ENCODE results near the gene HSPBAP1. TPM values are rescaled to one million over a fixed set of nuclear protein-coding genes. Genes with fewer than 3 reads are reported as not detected.

The HSPBAP1 gene
- total and polyA plus RNA-seq, 9 of the 15 experiments (the other 6 are each of a cell fraction or from before 2014, with no cell fraction given), result 2.1 to 4.5 (median 3.4) TPM

- TF ChIP-seq, protein P1, sequence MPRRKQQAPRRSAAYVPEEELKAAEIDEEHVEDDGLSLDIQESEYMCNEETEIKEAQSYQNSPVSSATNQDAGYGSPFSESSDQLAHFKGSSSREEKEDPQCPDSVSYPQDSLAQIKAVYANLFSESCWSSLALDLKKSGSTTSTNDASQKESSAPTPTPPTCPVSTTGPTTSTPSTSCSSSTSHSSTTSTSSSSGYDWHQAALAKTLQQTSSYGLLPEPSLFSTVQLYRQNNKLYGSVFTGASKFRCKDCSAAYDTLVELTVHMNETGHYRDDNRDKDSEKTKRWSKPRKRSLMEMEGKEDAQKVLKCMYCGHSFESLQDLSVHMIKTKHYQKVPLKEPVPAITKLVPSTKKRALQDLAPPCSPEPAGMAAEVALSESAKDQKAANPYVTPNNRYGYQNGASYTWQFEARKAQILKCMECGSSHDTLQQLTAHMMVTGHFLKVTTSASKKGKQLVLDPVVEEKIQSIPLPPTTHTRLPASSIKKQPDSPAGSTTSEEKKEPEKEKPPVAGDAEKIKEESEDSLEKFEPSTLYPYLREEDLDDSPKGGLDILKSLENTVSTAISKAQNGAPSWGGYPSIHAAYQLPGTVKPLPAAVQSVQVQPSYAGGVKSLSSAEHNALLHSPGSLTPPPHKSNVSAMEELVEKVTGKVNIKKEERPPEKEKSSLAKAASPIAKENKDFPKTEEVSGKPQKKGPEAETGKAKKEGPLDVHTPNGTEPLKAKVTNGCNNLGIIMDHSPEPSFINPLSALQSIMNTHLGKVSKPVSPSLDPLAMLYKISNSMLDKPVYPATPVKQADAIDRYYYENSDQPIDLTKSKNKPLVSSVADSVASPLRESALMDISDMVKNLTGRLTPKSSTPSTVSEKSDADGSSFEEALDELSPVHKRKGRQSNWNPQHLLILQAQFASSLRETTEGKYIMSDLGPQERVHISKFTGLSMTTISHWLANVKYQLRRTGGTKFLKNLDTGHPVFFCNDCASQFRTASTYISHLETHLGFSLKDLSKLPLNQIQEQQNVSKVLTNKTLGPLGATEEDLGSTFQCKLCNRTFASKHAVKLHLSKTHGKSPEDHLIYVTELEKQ (CRISPR knock-in tag; IDR thresholded peaks at IDR 0.05), result no peak
- no peak for TF ChIP-seq SREBF1 (IDR thresholded peaks at IDR 0.05; ENCODE audit: borderline replicate concordance, low read depth, low read length)
- TF ChIP-seq PTRF (tag; IDR thresholded peaks at IDR 0.05), result no peak
- TF ChIP-seq LARP7 (IDR thresholded peaks at IDR 0.05), result no peak
These were observed 88.3 kb downstream of the HSPBAP1 start (continued) for GRCh38 chr3:122705379-122705778.

DNA sequence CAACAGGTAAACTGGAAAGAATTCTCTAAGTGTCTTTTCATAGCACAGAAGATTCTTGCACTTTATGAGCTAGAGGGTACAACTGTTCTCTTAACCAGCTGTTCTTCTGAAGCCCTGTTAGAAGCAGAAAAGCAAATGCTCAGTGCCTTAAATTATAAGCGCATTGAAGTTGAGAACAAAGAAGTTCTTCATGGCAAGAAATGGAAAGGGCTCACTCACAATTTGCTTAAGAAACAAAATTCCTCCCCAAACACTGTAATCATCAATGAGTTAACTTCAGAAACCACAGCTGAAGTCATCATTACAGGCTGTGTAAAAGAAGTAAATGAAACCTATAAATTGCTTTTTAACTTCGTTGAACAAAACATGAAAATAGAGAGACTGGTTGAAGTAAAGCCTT, 93.4 kb downstream of the HSPBAP1 start:
- no TSS peak for BruUV-seq (replicated peaks)
- Histone ChIP-seq H3K4me2 (ENCODE audit: insufficient read depth, low read length) (no peak overlapping the region), H3K4me3 (no peak overlapping the region), H3K79me2 (ENCODE audit: control insufficient read depth, insufficient read depth, low read length) (no peaks in the 10 kb centered on the region), H3K9ac (ENCODE audit: insufficient read depth in 1 of 2, low read depth in 2 of 2, low read length in 2 of 2) (no peak overlapping the region), H3K4me1 (replicated peaks in 1 of 2; ENCODE audit: control insufficient read depth in 2 of 2, insufficient read depth in 2 of 2, low read length in 2 of 2) (no peaks in the 10 kb centered on the region; a peak in 1 of 5 replicates), H3K9me3 (replicated peaks; ENCODE audit: control insufficient read depth, insufficient read depth, low read depth, low read length) (no peaks in the 10 kb centered on the region), H4K20me1 (replicated peaks; ENCODE audit: control insufficient read depth, insufficient read depth, low read length) (no peaks in the 10 kb centered on the region), H2AFZ (ENCODE audit: low read depth, low read length) (no peak overlapping the region), H3K27me3 (ENCODE audit: control insufficient read depth in 2 of 2, insufficient read depth in 2 of 2, low read length in 2 of 2) (no peaks in the 10 kb centered on the region), H3K9me1 (ENCODE audit: control insufficient read depth, insufficient read depth, low read length) (no peaks in the 10 kb centered on the region), H3K27ac (ENCODE audit: extremely low read depth, low read depth, low read length) (no peak overlapping the region), H3K36me3 (ENCODE audit: control insufficient read depth, insufficient read depth, low read length) (peaks cover 13% of the 10 kb centered on the region; the same call in 1 of the 3 replicates)
- 50% methylated on average over 2 of the region's 2 CpGs for WGBS (ENCODE audit: insufficient coverage, low coverage, missing lambda C conversion rate)
- in situ Hi-C loops (cut with MboI) (no loop called here), intact Hi-C loops (cut with micrococcal nuclease) (no loop called here)
- CTCF ChIA-PET (ENCODE audit: low intra/inter-chr PET ratio), result no interaction called here
- DNase-seq (ENCODE audit: extremely low read depth in 1 of 4, low spot score in 3 of 4) (no peak), FAIRE-seq (no peak), ATAC-seq (no peak)
- POLR2A ChIA-PET, result no interaction called here
- no peak for TF ChIP-seq DPF2 (IDR thresholded peaks at IDR 0.05)
- TF ChIP-seq CCNT2 (IDR thresholded peaks at IDR 0.05; ENCODE audit: borderline replicate concordance, extremely low read depth, insufficient read length, low read depth, low read length), result no peak
- no peak for TF ChIP-seq FUS (optimal IDR thresholded peaks at IDR 0.05; ENCODE audit: low read depth, low read length)
- TF ChIP-seq FIP1L1 (IDR thresholded peaks at IDR 0.05; ENCODE audit: low read depth, low read length, poor library complexity, severe bottlenecking), result no peak
